DMS53 (cell line): ENCODE data around the gene BICD2.

Experiments used
- DNase-seq: peaks from one replicate; lab custom pipeline; 2025; lab: John Stamatoyannopoulos, UW

BICD2 gene

DNA sequence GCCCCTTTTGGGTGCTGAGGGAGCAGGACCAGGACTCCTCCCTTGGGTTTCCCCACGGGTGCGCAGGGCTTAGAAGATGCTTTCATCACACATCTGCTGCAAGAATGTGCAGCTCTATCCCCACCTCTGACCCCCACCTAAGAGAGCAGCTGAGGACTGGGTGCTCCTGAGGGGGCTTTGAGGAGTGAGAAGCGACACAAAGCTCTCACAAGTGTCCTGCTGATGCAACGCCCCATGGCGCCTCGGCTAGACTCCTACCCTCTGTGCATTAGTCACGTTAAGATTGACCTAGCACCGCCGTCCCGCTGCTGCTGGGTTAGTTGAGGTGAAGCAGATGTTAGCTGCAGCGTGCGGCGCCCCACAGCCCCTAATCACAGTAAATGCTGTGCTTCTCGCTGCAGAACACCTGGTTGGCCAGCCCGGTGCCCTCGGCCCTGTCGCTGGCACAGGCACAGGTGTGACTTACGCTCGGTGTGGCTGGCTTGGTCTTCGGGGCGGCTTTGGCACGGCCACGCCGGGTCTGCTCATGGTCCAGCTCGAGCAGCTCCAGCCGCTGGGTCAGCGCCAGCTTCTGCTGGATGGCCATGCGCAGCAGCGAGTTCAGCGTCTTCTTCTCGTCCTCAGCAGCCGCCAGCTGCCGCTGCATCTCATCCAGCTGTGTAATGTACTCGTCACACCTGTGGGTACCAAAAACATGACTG lies 49.7 kb downstream of the BICD2 start:
- no peak for DNase-seq

DNA sequence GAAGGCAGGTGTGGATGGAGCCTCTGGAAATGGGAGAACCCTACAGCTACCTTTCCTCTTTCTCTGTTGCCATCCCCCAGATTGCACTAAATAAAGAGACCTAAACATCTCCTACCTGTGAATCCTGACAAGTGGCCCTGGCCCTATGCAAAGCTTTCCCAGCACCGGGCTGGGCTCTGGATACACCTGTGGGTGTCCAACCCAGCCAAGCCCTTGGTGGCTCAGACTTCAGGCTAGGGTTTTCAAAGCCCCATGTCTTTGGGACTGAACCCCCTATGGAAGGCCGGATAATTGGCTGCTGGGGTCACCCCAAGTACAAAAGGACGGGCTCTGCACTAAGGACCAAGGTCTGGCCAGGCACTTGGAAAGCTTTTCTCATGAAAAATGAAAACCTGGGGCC lies 50.6 kb downstream of the BICD2 start:
- no peak for DNase-seq

DNA sequence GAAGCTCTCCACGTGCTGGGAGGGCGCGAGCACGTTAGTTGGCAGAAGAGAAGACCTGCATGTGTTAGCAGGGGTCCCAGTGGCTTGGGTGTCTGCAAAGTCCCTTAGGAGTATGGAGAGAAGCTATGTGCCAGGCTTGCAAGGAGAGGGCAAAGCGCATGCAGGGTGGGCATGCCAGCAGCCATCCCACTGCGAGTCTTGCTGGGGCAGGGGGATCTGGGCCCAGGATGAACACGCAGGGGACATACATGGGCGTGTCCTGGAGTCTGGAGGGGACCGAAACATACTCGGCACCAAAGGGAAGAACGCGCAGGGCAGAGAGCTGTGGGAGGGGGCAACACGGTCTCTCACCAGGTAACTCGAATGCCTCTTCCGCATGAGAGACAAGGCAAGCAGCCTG lies 51.1 kb downstream of the BICD2 start:
- no peak for DNase-seq

DNA sequence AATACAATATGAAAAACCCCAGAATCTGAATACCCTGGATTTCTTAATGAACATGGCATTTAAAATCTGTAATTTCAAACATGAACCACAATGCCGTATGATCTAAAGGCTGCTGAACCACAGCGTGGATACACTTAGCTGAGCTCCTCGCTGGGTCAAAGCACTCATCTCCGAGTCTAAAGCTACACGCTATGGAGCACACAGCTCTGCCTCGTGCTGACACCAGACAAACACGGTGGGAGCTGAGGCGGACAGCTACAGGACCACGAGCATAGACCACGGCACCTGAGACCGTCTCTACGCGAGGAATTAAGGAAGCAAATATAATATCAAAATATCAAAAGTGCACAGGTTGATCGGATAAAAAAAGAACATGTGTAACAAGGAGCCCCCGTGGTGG lies 51.9 kb downstream of the BICD2 start:
- no peak for DNase-seq

DNA sequence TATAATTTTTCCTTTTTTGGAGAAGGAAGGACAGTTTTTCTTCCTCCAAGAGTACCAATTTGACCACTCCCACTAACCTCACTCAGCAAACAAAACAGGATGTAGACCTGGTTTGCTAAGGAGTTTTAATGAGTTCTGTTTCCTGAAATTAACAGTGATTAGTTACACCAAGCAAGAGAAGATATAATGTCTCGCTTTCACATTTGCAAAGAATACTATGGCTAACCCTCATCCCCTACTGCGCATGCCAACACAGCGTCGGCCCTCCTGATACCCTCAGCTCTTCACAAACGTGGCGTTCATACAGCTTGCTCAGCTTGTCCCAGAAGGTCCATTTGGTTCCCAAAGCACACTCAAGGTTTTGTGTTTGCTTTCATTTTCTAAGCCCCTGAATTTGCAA lies 52.8 kb downstream of the BICD2 start:
- no peak for DNase-seq

DNA sequence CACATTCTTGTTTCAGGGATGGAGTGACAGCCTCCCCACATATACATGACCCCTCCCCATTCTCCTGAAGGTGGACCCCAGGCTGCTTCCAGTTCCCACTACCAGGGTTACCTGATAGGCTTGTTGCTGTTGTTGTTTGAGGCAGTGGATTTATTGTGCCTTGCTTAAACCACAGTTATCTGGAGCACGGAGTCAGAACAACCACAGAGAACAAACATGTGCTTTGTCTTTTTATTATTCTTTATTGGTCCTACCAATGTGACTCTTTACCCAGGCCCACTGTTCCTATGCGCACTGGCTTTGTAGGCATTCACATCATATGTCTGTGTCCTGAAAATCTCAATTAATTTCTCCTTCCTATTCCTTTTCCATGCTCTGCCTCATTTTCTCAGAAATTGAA lies 53.5 kb downstream of the BICD2 start:
- DNase-seq: no peak

DNA sequence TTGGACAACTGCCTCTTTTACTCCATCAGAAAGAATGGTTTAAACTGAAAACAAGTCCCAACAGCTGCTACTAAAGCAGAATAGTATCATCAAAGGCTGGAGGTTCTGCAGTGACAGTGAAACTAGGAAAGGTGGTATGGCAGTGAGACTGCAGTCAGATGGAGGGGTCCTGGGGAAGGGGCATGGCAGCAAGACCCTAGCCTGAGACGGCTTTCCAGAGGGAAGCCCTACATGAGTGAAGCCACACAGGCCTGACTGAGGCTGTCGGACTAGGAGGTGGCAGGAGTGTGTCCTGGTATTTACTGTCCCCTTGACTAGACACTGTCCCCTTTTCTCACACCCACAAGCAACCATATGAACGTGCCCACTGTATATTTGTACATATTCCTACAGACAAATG lies 54.3 kb downstream of the BICD2 start:
- DNase-seq: no peak

DNA sequence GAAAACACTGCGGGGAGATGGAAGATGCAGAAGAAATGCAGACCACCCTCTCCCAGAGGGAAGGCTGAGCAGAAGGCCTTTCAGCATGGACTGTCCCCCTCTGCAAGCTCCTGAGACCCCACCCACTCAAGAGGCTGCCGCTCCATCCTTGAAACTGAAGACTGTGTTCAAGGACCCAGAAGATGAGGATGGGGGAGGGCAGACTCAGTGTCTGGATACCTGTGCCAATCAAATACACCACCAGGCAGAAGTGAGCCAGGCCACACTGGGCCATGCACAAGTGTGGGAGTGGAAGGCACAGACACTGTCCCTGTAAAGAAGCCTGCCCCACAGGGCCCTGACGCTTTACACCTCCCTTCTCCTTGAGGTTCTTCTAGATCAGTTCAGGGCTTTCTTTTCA lies 54.7 kb downstream of the BICD2 start:
- no peak for DNase-seq

DNA sequence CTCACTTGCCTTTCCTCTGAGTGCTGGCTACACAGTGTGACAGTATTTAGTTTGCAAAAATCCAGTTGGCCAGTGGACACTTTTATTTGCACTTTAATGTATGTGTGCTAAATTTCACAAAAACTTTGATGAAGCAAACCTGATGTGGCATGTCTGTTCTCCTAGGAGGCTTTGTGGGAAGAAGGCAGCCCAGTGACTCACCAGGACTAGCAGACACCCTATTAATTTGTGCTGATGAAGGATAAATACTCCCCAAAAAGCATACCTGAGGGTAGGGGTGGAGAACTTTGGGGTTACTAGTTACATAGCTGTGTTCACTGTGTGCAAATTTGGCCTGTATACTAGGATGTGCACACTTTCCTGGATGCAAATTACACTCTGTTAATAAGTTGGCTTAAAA lies 55.4 kb downstream of the BICD2 start:
- DNase-seq: no peak

DNA sequence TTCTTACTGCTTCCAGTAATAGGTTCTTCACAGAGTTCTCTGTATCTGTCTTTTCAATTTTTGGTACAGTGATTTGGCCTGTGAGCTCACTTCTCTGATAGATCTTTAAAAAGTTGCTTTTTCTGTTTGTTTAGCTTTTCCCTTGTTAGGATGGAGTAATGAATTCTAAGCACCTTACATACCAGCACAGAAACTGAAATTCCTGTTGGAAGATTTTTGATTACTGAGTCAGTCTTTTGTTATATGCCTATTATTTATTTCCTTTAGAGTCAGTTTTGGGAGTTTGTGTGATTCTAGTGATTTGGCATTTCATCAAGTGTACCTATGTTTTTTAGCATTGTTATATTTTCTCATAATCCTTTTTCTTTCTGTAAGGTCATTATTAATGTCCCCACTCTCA lies 57.1 kb downstream of the BICD2 start:
- no peak for DNase-seq

DNA sequence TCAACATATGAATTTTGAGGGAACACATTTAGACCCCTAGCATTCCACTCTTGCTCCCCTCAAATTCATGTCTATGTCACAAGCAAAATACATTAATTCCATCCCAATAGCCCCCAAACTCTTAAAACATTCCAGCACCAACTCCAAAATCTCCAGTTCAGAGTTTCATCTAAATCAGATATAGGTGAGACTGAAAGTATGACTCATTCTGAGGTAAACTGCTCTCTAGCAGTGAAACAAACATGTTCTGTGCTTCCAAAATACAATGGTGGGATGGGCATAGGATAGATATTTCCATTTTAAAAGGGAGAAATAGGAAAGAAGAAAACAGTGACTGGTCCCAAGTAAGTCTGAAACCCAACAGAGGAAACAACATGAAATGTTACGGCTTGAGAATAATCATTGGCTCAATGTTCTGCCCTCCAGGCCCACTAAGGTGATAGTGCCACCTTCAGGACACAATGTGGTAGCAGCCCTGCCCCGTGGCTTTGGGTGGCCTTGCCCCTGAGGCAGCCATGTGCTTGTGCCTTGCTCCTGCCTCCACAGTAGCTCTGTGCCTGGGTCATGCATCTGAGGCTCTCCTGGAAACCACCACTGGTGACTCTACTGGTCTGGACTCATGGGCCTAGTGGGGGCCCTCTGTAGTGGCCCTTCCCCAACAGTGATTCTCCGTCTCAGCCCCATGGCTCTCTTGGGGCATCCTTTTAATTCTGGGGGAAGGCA lies 58.3 kb downstream of the BICD2 start:
- DNase-seq: peak; percentile 55

DNA sequence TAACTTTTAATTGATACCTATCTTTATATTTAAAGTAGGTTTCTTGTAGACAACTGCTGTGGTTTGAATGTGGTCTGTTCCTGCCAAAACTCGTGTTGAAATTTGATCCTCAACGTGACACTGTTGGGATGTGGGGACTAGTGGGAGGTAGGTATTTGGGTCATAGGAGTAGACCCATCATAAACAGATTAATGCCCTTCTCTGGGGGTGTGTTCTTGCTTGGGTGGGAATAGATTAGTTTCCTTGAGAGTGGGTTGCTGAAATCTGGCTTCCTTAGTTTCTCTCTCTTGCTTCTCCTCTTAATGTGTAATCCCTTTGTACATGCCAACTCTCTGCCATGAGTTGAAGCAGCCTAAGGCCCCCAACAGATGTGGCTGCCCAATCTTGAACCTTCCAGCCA lies 60.1 kb downstream of the BICD2 start:
- no peak for DNase-seq

DNA sequence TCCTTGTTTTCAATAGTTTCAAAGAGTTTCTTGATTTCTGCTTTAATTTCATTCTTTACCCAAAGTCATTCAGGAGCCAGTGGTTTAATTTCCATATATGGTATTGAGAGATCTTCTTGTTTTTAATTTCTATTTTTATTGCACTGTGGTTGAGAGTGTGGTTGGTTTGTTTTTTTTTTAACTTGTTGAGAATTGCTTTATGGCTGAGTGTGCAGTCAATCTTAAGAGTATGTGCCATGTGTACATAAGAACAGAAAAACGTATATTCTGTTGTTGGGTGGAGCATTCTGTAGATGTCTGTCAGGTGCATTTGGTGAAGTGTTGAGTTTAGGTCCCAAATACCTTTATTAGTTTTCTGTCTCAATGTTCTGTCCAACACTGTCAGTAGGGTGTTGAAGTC lies 68.0 kb downstream of the BICD2 start:
- no peak for DNase-seq

DNA sequence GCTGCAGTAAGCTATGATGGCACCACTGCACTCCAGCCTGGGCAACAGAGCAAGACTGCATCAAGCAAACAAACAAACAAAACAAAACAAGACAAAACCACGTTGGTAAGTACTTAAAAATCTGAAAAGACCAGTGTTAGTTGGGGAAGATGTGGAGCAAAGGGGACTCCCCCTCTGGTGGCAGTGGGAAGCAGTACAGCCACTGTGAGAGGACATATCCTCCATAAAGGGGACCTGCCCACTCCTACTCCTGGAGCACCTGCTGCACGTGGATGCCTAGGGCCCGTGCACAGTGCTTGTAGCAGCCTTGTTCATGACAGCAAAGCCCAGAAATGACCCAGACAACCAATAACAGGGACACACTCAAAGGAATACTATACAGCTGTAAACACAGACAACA lies 77.7 kb downstream of the BICD2 start:
- peak; percentile 24 for DNase-seq

DNA sequence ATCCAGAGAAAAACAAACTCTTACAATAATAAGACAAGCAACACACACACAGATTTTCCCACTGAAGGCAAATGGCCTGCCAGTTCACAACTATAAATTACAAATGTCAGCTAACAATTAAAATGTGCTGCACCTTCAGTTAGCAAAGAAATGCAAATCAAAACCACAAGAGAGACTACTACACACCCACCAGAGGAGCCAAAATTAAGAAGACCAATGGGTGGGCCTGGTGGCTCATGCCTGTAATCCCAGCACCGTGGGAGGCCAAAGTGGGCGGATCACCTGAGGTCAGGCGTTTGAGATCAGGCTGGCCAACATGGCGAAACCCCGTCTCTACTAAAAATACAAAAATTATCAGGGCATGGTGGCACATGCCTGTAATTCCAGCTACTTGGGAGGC lies 79.6 kb downstream of the BICD2 start:
- DNase-seq: no peak

DNA sequence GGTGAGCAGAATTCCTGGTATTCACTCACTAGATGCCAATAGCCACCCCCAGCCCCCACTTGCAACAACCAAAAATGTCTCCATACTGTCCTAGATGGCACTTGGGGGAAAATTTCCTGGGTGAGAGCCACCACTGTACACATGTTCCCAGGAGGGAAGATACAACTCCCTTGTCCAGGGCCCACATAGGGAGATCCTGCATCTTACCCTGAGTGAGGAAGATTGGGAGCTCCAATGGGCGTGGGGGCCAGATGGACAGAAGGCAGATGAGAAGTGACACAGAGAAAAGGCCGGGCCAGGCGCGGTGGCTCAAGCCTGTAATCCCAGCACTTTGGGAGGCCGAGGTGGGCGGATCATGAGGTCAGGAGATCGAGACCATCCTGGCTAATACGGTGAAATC lies 82.4 kb downstream of the BICD2 start:
- DNase-seq: no peak

DNA sequence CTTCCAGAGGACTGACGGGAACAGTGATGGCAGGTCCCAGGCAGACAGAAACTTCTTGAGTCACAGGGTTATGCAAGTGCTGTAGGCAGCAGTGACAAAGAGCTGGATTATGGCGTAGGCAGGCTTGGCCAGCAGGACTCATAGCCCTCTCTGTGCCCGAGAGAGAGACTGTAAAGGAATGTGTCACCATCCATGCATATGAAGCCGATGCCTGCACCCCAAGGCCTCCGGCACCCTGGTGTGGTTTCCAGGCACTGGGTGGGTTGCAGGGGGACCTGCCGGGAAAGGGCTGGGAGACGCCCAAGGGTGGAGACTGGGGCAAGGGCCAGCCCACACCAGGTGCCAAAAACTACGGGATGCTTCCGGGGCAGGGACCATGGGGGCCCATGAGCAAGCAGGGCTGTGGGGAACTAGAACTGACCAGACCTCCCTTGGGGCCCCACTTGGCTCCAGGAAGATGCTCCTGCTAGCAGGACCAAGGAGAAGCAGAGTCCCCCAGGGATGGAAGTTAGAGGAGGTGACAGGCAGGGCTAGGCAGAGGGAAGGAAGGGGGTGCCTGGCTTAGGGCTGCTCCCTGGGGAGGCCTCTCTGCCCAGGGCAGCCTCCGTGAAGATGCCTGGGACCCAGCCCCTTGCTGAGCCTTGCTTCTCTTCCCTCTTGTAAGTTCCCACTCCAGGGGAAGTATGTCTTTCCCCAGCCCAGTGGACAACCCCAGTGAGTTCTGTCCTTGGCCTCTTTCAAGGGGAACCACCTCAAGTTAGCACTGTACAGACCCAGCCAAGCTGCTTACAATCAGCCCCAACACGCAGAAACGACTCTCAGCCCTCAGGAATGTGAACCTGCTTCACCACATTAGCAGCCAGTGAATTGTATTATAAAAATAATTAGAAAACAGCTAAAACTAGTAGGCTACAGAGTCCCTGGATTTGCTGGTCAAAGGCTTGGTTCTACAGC lies 84.2 kb downstream of the BICD2 start:
- DNase-seq: no peak

DNA sequence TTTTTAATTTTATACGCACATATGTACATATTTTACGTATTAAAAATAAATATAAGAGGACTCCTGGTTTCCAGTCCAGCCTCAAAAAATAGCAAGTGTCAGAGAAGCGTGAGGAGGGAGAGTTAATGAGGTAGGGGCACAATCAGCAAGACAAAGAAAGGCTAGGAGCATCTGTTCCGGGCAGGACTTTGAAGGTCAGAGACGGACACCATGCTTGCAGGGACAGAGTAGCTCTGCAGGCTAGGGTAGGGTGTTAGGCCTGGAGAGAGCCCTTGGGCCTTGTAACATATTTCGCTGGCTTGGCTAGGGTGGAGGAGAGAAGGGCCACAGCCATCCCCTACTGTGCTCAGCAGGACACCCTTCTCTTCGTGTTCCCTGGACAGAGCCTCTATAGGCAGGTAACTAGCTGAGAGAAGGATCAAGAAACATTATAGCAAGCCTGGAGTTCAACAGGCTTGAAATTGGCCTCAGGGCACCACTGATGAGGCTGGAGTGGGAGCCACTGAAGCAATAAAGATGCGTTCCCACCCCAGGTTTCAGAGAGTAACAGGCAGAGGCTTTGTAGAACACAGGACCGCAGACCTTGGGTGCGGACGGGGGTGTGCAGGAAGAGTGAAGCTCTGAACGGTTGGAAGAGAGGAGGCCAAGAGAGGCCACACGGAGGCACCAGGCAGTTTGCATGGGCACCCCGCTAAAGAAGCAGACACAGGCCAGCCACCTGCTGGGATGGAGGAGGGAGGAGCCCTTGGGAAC lies 85.0 kb downstream of the BICD2 start:
- DNase-seq: no peak

DNA sequence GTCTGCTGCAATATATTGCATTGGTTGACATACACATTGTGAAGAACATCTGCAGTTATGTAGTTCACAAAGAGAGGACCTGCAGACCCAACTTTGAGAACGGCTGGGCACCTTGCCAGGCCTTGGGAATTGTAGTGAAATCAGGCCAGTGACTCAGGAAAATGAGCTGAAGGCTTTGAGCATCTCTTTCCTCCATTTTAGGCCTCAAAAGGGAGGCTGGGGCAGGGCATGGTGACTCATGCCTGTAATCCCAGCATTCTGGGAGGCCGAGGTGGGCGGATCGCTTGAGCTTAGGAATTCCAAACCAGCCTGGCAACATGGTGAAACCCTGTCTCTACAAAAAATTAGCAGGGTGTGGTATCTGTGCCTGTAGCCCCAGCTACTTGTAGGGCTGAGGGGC lies 93.3 kb downstream of the BICD2 start:
- peak; percentile 27 for DNase-seq

DNA sequence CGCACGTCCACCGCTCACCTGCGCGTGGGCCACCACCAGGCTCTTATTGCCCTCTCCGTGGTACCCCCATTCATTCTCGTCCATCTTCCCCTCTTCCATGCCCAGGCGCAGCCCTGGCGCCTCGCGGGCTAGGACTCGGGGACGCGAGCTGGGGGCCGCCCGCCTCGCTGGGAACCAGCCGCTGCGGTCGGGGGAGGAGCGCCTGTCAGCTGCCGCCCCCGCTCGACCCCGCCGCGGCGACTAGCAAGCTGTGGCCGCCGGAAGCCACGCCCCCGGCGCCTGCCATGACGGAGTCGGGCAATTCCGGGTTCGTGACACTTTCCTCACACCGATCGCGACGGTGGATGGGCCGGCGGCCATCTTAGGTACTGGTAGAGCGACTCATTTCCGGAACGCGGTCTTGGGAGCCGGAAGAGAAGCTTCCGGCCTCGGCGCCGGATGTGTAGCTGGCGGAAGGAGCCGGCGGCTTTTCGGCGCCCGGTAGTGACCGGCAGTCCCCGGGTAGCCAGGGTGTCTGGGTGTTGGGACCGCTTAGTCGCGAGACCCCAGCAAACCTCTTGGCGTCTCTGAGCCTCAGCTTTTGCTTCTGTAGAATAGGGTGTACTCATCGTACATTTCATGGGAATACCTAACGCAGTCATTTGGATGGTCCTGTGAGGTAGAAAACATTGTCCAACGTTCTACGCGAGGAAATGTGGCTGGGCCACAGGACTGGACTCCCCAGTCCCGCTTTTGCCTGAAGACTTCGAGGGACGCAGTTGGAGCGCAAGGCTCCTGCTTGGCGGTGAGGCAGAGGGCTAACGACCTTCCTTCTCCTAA lies 94.5 kb downstream of the BICD2 start, which contains the start of gene IPPK:
TSS of gene IPPK (minus strand) at position 242 of the 819 bp plus-strand sequence. CDS start at position 99, 143 bp downstream.
- DNase-seq: peak; percentile 99

DNA sequence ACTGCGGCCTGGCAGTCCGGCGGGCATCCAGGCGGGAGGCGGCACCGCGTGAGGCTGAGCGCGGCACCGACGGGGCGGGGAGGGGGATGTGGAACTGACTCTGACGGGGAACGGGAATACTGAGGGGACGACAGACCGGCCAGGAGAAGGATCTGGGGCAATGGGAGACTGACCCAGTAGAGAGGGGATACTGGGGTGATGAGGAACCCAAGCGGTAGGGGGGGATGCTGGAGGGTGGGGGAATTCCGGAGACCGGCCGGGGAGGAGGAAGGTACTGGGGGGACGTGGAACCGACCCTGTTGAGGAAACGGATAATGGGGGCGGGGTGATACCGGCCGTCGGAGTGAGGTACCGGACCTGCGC lies 95.1 kb downstream of the BICD2 start:
- peak; percentile 49 for DNase-seq
